ENCODE results near the gene ARMH4. TPM values are rescaled to one million over a fixed set of nuclear protein-coding genes. Genes with fewer than 3 reads are reported as not detected.

ARMH4 gene
- polyA plus RNA-seq, 1 donor (not counting 4 experiments of a cell fraction or from before 2014, with no cell fraction given): 0.56 TPM

GRCh38 chr14:58048219-58048618 is 103.8 kb downstream of the ARMH4 start:
- Histone ChIP-seq H2AFZ (ENCODE audit: control insufficient read depth, low read length) (no peak overlapping the region), H3K4me1 (ENCODE audit: control insufficient read depth, extremely low read depth, insufficient read depth, low read length) (no peaks in the 10 kb centered on the region), H4K20me1 (ENCODE audit: control insufficient read depth, extremely low read depth, insufficient read depth, low read length) (no peaks in the 10 kb centered on the region), H3K9me3 (ENCODE audit: control insufficient read depth, low read depth, low read length) (no peaks in the 10 kb centered on the region), H3K4me3 (ENCODE audit: control insufficient read depth in 2 of 3, extremely low read depth in 1 of 3, insufficient read depth in 2 of 3, low read depth in 1 of 3, low read length in 3 of 3) (no peak overlapping the region), H3K27ac (ENCODE audit: control insufficient read depth, insufficient read depth, low read length) (no peak overlapping the region), H3K4me2 (ENCODE audit: control insufficient read depth, extremely low read depth, insufficient read depth, low read depth, low read length) (no peak overlapping the region), H3K79me2 (ENCODE audit: control insufficient read depth, insufficient read depth, low read length) (no peaks in the 10 kb centered on the region), H3K27me3 (ENCODE audit: control insufficient read depth, extremely low read depth, insufficient read depth, low read length) (no peaks in the 10 kb centered on the region), H3K9me1 (ENCODE audit: control insufficient read depth, extremely low read depth, insufficient read depth, low read length) (no peaks in the 10 kb centered on the region), H3K9ac (ENCODE audit: control insufficient read depth, extremely low read depth, insufficient read depth, low read length) (no peak overlapping the region), H3K36me3 (ENCODE audit: control insufficient read depth in 2 of 2, extremely low read depth in 1 of 2, insufficient read depth in 2 of 2, low read length in 2 of 2) (no peaks in the 10 kb centered on the region)
- DNase-seq (ENCODE audit: low read depth, low spot score): no peak
- TF ChIP-seq CTCF (optimal IDR thresholded peaks at IDR 0.05 in 1 of 3, IDR thresholded peaks at IDR 0.05 in 1 of 3, conservative IDR thresholded peaks at IDR 0.05 in 1 of 3; ENCODE audit: extremely low read depth in 1 of 3, insufficient read depth in 2 of 3, low read length in 3 of 3): no peak
- TF ChIP-seq EZH2 (IDR thresholded peaks at IDR 0.05; ENCODE audit: low read length): no peak
- no peak for FAIRE-seq
- dilution Hi-C loops (cut with MboI; ENCODE audit: extremely low pct_ligation_motif_present, low sequenced_read_pairs): no loop called here

GRCh38 chr14:58027904-58028303 is 124.1 kb downstream of the ARMH4 start:
- no peak for FAIRE-seq
- Histone ChIP-seq H3K36me3 (ENCODE audit: control insufficient read depth in 2 of 2, extremely low read depth in 1 of 2, insufficient read depth in 2 of 2, low read length in 2 of 2) (no peaks in the 10 kb centered on the region), H3K27ac (ENCODE audit: control insufficient read depth, insufficient read depth, low read length) (no peak overlapping the region), H2AFZ (ENCODE audit: control insufficient read depth, low read length) (peak overlapping the region; percentile 49), H4K20me1 (ENCODE audit: control insufficient read depth, extremely low read depth, insufficient read depth, low read length) (no peaks in the 10 kb centered on the region), H3K79me2 (ENCODE audit: control insufficient read depth, insufficient read depth, low read length) (no peaks in the 10 kb centered on the region), H3K27me3 (ENCODE audit: control insufficient read depth, extremely low read depth, insufficient read depth, low read length) (no peaks in the 10 kb centered on the region), H3K9me1 (ENCODE audit: control insufficient read depth, extremely low read depth, insufficient read depth, low read length) (no peaks in the 10 kb centered on the region), H3K4me2 (ENCODE audit: control insufficient read depth, extremely low read depth, insufficient read depth, low read depth, low read length) (no peak overlapping the region), H3K9me3 (ENCODE audit: control insufficient read depth, low read depth, low read length) (no peaks in the 10 kb centered on the region), H3K4me3 (ENCODE audit: control insufficient read depth in 2 of 3, extremely low read depth in 1 of 3, insufficient read depth in 2 of 3, low read depth in 1 of 3, low read length in 3 of 3) (no peak overlapping the region), H3K4me1 (ENCODE audit: control insufficient read depth, extremely low read depth, insufficient read depth, low read length) (peaks cover 6% of the 10 kb centered on the region), H3K9ac (ENCODE audit: control insufficient read depth, extremely low read depth, insufficient read depth, low read length) (no peak overlapping the region)
- TF ChIP-seq EZH2 (IDR thresholded peaks at IDR 0.05; ENCODE audit: low read length): no peak
- TF ChIP-seq CTCF (optimal IDR thresholded peaks at IDR 0.05 in 1 of 3, IDR thresholded peaks at IDR 0.05 in 1 of 3, conservative IDR thresholded peaks at IDR 0.05 in 1 of 3; ENCODE audit: extremely low read depth in 1 of 3, insufficient read depth in 2 of 3, low read length in 3 of 3): no peak
- dilution Hi-C loops (cut with MboI; ENCODE audit: extremely low pct_ligation_motif_present, low sequenced_read_pairs): no loop called here
- no peak for DNase-seq (ENCODE audit: low read depth, low spot score)

Measured in keratinocyte (primary cell).